Loucy (cell line): ENCODE measurements around the gene NPTXR.

Experiments
- CTCF ChIP-seq: fragments of 200-600 bp; sonication (generic); conservative IDR thresholded peaks from 2 replicates; pipeline ENCODE4 v1.5.1; 2014; ENCODE audit warnings: mild to moderate bottlenecking, antibody characterized with exemption, low read length
- EZH2phosphoT487 ChIP-seq: fragments of 200-600 bp; IDR thresholded peaks from 2 replicates; pipeline ENCODE4 v1.6.1; 2018; ENCODE audit warnings: antibody characterized with exemption, mild to moderate bottlenecking, moderate library complexity, borderline replicate concordance

DNA sequence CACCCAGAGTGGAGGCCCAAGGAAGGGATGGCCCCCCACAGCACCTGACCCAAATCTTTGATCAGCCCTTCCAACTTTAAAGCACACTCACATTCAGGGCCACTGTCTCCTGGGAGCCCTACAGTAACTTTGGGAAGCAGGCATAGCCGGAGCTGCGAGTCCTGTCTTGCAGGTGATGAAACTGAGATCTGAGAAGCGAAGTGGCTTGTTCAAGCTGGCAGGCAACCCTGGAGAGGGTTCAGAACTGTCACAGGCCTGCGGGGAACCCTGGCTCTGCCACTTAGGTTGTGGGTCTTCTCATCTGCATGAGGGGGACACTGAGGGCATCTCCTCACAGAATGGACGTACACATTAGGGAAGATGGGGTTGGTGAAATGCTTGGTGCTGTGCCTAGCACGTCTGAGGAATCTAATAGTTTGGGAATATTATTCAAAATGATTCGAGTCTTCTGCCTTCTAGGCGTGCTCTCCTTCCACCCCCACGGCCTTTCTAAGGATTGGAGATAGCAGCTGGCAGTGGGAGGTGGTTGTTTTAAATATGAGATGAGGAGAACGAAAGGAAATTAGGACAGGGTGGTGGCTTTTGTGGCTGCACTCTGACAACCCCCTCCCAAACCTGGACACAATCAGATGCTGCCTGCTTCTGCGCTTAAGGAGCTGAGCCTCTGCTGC lies 69.2 kb downstream of the NPTXR start:
- TF ChIP-seq CTCF (no peak), EZH2phosphoT487 (no peak)
